Measurements from ENCODE around the gene ZNF804A.

GRCh38 chr2:184577056-184577455 lies 21.3 kb upstream of the ZNF804A start:
- TF ChIP-seq CTCF (IDR thresholded peaks at IDR 0.05), result no peak
- no peak for TF ChIP-seq EP300 (IDR thresholded peaks at IDR 0.05)
